HEK293 (cell line): ENCODE results near the gene BTG4.

ENCODE experiments used
- CTCF ChIA-PET: fragments of 350-600 bp; formaldehyde crosslinking; extraction: SDS; loops from one replicate; lab custom pipeline; 2021; ENCODE audit warnings: antibody characterized with exemption; lab: Yijun Ruan, JAX
- POLR2A ChIA-PET: fragments of 300-600 bp; formaldehyde crosslinking; extraction: SDS; loops from one replicate; lab custom pipeline; 2020; ENCODE audit warnings: antibody characterized with exemption, inconsistent platforms; lab: Yijun Ruan, JAX
- H3K27ac ChIP-seq: fragments of 200-500 bp; sonication (Bioruptor generic); 2 replicates; pipeline ENCODE4 v1.5.1; 2014; ENCODE audit warnings: low read depth, low read length, control low read depth, inconsistent platforms; ENCODE audit errors: extremely low read depth
- H3K36me3 ChIP-seq, 2 experiments: fragments of 200-500 bp in 1 of 2; sonication (Bioruptor generic) in 1 of 2; 1 replicate in 1 of 2; 2 replicates in 1 of 2; pipeline ENCODE4 v1.5.1; 2014 to 2017; ENCODE audit warnings: inconsistent platforms in 2 of 2, low read length in 2 of 2; ENCODE audit not compliant: control insufficient read depth in 2 of 2, insufficient read depth in 1 of 2
- H3K4me1 ChIP-seq: fragments of 200-500 bp; sonication (Bioruptor generic); 2 replicates; pipeline ENCODE4 v1.5.1; 2014; ENCODE audit warnings: mild to moderate bottlenecking, low read length, inconsistent platforms; ENCODE audit not compliant: control insufficient read depth, insufficient read depth
- H3K4me3 ChIP-seq: 2 replicates; pipeline ENCODE4 v1.5.1; 2011; ENCODE audit warnings: low read depth, mild to moderate bottlenecking, control low read depth, low read length, moderate library complexity
- H3K9me3 ChIP-seq: fragments of 200-500 bp; sonication (Bioruptor generic); 2 replicates; pipeline ENCODE4 v1.5.1; 2014; ENCODE audit warnings: low read depth, low read length, inconsistent platforms; ENCODE audit not compliant: control insufficient read depth, insufficient read depth
- HOXC10 ChIP-seq: sonication (generic); formaldehyde crosslinking; IDR thresholded peaks from 2 replicates; pipeline ENCODE4 v1.8.1; 2023; ENCODE audit warnings: mild to moderate bottlenecking, missing genetic modification reagents
- IKZF3 ChIP-seq: fragments of 450-650 bp; IDR thresholded peaks from 2 replicates; pipeline ENCODE4 v1.5.0; 2018; ENCODE audit warnings: missing biosample characterization, mild to moderate bottlenecking, missing genetic modification characterization, moderate library complexity
- KLF9 ChIP-seq: fragments of 450-650 bp; formaldehyde crosslinking; IDR thresholded peaks from 2 replicates; pipeline ENCODE4 v1.5.1; 2016; ENCODE audit warnings: missing biosample characterization, missing genetic modification characterization, low read depth
- PRDM2 ChIP-seq: fragments of 450-650 bp; formaldehyde crosslinking; IDR thresholded peaks from 2 replicates; pipeline ENCODE4 v1.5.1; 2016; ENCODE audit warnings: missing biosample characterization, missing genetic modification characterization, borderline replicate concordance
- ZNF140 ChIP-seq: fragments of 450-650 bp; formaldehyde crosslinking; IDR thresholded peaks from 2 replicates; pipeline ENCODE4 v1.5.1; 2016; ENCODE audit warnings: missing biosample characterization, missing genetic modification characterization
- ZNF239 ChIP-seq: fragments of 450-650 bp; formaldehyde crosslinking; IDR thresholded peaks from 2 replicates; pipeline ENCODE4 v1.5.1; 2016; ENCODE audit warnings: missing biosample characterization, missing genetic modification characterization
- ZNF335 ChIP-seq: fragments of 450-650 bp; formaldehyde crosslinking; conservative IDR thresholded peaks from 2 replicates; pipeline ENCODE4 v1.5.1; 2016; ENCODE audit warnings: missing biosample characterization, missing genetic modification characterization
- ZNF426 ChIP-seq: fragments of 450-650 bp; formaldehyde crosslinking; IDR thresholded peaks from 2 replicates; pipeline ENCODE4 v1.5.1; 2017; ENCODE audit warnings: missing biosample characterization, missing genetic modification characterization, mild to moderate bottlenecking, inconsistent platforms, moderate library complexity
- ZNF449 ChIP-seq: fragments of 450-650 bp; formaldehyde crosslinking; IDR thresholded peaks from 2 replicates; pipeline ENCODE4 v1.5.1; 2017; ENCODE audit warnings: missing biosample characterization, mild to moderate bottlenecking, missing genetic modification characterization, moderate library complexity
- ZNF548 ChIP-seq: fragments of 450-650 bp; formaldehyde crosslinking; IDR thresholded peaks from 2 replicates; pipeline ENCODE4 v1.5.1; 2016; ENCODE audit warnings: missing biosample characterization, missing genetic modification characterization
- ZNF555 ChIP-seq: fragments of 450-650 bp; formaldehyde crosslinking; conservative IDR thresholded peaks from 2 replicates; pipeline ENCODE4 v1.5.1; 2017; ENCODE audit warnings: missing biosample characterization, mild to moderate bottlenecking, missing genetic modification characterization, inconsistent platforms
- ZNF585B ChIP-seq: fragments of 450-650 bp; formaldehyde crosslinking; IDR thresholded peaks from 2 replicates; pipeline ENCODE4 v1.5.1; 2016; ENCODE audit warnings: missing biosample characterization, missing genetic modification characterization
- ZNF621 ChIP-seq: fragments of 450-650 bp; formaldehyde crosslinking; IDR thresholded peaks from 2 replicates; pipeline ENCODE4 v1.5.1; 2017; ENCODE audit warnings: missing biosample characterization, missing genetic modification characterization
- ZNF777 ChIP-seq: fragments of 450-650 bp; formaldehyde crosslinking; IDR thresholded peaks from 2 replicates; pipeline ENCODE4 v1.5.1; 2017; ENCODE audit warnings: missing biosample characterization, missing genetic modification characterization, borderline replicate concordance
- ZNF791 ChIP-seq: fragments of 450-650 bp; formaldehyde crosslinking; IDR thresholded peaks from 2 replicates; pipeline ENCODE4 v1.5.1; 2016; ENCODE audit warnings: missing biosample characterization, missing genetic modification characterization
- ZSCAN16 ChIP-seq: fragments of 450-650 bp; formaldehyde crosslinking; IDR thresholded peaks from 2 replicates; pipeline ENCODE4 v1.5.1; 2016; ENCODE audit warnings: missing biosample characterization, missing genetic modification characterization
- ZXDB ChIP-seq: fragments of 450-650 bp; formaldehyde crosslinking; IDR thresholded peaks from 2 replicates; pipeline ENCODE4 v1.5.1; 2016; ENCODE audit warnings: missing biosample characterization, missing genetic modification characterization
- TF ChIP-seq, protein P1 (sequence below): fragments of 450-650 bp; formaldehyde crosslinking; IDR thresholded peaks from 2 replicates; pipeline ENCODE4 v1.5.1; 2016; ENCODE audit warnings: missing biosample characterization, missing genetic modification characterization
- TF ChIP-seq, protein P2 (sequence below): fragments of 450-650 bp; formaldehyde crosslinking; IDR thresholded peaks from 2 replicates; pipeline ENCODE4 v1.5.1; 2016; ENCODE audit warnings: missing biosample characterization, missing genetic modification characterization, low read depth
- TF ChIP-seq, protein P3 (sequence below): fragments of 450-650 bp; formaldehyde crosslinking; IDR thresholded peaks from 2 replicates; pipeline ENCODE4 v1.5.1; 2016; ENCODE audit warnings: missing biosample characterization, missing genetic modification characterization, borderline replicate concordance

The BTG4 gene

GRCh38 chr11:111452146-111452545 lies 60.0 kb downstream of the BTG4 start:
- ChIA-PET POLR2A (no interaction called here), CTCF (no interaction called here)
- Histone ChIP-seq H3K4me1 (no peaks in the 10 kb centered on the region), H3K27ac (no peak overlapping the region), H3K36me3 (no peaks in the 10 kb centered on the region), H3K9me3 (no peaks in the 10 kb centered on the region), H3K4me3 (no peak overlapping the region)
- no peak for TF ChIP-seq ZNF335 (tag by site-specific recombination)
- TF ChIP-seq, protein P1, sequence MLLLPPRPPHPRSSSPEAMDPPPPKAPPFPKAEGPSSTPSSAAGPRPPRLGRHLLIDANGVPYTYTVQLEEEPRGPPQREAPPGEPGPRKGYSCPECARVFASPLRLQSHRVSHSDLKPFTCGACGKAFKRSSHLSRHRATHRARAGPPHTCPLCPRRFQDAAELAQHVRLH (tag by site-specific recombination): no peak
- no peak for TF ChIP-seq KLF9 (tag by site-specific recombination)
- TF ChIP-seq ZNF140 (tag by site-specific recombination): no peak

DNA sequence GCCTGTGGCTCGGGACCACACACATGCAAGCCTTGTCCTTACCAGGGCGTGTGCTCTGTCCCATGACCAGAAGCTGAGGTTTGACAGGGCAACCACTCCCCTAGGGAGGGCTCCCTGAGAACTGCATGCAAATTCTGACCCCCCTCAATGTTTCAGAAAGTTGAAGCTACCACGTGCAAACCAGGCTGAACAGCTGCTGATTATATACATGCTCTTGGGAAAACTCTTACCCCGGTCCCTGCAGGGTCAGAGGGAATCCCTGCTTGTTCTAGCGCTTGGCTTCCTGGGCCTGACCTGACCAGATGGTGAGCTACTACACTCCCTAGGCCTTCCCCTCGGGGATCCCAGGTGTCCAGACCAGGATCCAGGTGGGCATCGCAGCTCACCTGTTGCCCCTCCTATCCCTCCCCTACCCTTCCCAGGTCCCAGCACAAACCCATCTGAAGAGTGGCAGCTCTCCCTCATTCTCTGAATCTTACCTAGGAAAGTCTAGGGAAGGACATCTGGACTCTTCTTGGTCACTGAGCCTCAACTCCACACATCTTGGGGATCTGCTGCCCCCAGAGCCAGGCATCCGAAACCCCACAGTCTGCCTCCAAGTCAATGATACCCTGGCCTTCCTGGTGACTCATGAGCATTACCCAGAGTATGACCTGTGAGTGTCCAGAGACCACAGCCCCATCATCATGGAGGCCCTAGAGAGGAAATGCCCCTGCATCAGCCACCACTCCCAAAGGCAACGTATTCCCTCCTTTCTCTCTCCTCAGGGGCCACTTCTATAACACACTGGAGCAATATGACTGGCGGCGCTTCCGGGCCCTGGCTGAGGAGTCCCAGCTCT lies 61.5 kb downstream of the BTG4 start:
- Histone ChIP-seq H3K4me3 (no peak overlapping the region), H3K36me3 (no peaks in the 10 kb centered on the region), H3K27ac (no peak overlapping the region), H3K9me3 (no peaks in the 10 kb centered on the region), H3K4me1 (no peaks in the 10 kb centered on the region)
- POLR2A ChIA-PET: no interaction called here
- CTCF ChIA-PET: interaction anchor here (1.0 to 1.5 kb wide), 3 partner anchors 28 to 326 kb away, joined by 3 read pairs; no protein-coding TSS in a partner anchor
- TF ChIP-seq HOXC10 (CRISPR knock-in tag) (no peak), ZNF555 (tag by site-specific recombination) (no peak), ZNF239 (tag by site-specific recombination) (no peak), ZNF585B (no peak), ZXDB (no peak), ZNF791 (tag by site-specific recombination) (no peak), ZNF426 (tag by site-specific recombination) (no peak), ZNF548 (no peak), IKZF3 (no peak), ZNF777 (tag by site-specific recombination) (no peak), PRDM2 (tag by site-specific recombination) (no peak), ZNF449 (tag by site-specific recombination) (no peak), ZNF621 (tag by site-specific recombination) (no peak), ZSCAN16 (tag by site-specific recombination) (no peak)
- TF ChIP-seq, protein P2, sequence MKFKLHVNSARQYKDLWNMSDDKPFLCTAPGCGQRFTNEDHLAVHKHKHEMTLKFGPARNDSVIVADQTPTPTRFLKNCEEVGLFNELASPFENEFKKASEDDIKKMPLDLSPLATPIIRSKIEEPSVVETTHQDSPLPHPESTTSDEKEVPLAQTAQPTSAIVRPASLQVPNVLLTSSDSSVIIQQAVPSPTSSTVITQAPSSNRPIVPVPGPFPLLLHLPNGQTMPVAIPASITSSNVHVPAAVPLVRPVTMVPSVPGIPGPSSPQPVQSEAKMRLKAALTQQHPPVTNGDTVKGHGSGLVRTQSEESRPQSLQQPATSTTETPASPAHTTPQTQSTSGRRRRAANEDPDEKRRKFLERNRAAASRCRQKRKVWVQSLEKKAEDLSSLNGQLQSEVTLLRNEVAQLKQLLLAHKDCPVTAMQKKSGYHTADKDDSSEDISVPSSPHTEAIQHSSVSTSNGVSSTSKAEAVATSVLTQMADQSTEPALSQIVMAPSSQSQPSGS (tag by site-specific recombination): no peak
- TF ChIP-seq, protein P3, sequence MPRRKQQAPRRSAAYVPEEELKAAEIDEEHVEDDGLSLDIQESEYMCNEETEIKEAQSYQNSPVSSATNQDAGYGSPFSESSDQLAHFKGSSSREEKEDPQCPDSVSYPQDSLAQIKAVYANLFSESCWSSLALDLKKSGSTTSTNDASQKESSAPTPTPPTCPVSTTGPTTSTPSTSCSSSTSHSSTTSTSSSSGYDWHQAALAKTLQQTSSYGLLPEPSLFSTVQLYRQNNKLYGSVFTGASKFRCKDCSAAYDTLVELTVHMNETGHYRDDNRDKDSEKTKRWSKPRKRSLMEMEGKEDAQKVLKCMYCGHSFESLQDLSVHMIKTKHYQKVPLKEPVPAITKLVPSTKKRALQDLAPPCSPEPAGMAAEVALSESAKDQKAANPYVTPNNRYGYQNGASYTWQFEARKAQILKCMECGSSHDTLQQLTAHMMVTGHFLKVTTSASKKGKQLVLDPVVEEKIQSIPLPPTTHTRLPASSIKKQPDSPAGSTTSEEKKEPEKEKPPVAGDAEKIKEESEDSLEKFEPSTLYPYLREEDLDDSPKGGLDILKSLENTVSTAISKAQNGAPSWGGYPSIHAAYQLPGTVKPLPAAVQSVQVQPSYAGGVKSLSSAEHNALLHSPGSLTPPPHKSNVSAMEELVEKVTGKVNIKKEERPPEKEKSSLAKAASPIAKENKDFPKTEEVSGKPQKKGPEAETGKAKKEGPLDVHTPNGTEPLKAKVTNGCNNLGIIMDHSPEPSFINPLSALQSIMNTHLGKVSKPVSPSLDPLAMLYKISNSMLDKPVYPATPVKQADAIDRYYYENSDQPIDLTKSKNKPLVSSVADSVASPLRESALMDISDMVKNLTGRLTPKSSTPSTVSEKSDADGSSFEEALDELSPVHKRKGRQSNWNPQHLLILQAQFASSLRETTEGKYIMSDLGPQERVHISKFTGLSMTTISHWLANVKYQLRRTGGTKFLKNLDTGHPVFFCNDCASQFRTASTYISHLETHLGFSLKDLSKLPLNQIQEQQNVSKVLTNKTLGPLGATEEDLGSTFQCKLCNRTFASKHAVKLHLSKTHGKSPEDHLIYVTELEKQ: no peak
